GM18909 (cell line): ENCODE data around the gene REEP6.

ENCODE experiments used
- ATAC-seq: cut with Tn5 transposase; IDR thresholded peaks from one replicate; pipeline ENCODE4 v1.9.1; 2021; ENCODE audit warnings: mild to moderate bottlenecking; ENCODE audit not compliant: unreplicated experiment, poor library complexity

The REEP6 gene

GRCh38 chr19:1456121-1456900 is 34.7 kb upstream of the REEP6 start:
- no peak for ATAC-seq

DNA sequence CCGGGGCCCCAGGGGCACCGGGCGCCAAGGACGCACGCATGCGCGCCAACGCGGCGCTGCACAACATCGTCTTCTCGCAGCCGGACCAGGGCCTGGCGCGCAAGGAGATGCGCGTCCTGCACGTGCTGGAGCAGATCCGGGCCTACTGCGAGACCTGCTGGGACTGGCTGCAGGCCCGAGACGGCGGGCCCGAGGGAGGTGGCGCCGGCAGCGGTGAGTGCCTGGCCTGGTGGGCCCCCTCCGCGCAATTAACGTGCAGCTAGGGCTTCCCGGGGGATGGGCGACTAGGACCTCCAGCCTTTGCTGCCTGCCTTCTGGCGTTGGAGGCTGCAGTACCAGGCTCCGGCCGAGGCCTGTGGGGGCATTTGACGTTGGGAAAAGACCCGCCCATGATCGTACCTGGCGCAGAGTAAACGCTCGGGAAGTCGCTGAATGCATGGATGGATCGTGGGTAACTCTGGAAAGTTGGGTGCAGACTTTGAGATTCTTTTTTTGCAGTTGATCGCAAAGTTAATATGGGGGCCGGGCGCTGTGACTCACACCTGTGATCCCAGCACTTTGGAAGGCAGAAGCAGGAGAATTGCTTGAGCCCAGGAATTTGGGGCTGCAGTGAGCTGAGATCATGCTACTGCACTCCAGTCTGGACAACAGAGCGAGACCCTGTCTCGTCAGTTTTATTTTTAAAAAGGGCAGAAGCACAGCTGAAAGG is 33.8 kb upstream of the REEP6 start:
- no peak for ATAC-seq

GRCh38 chr19:1457892-1458291 is 33.1 kb upstream of the REEP6 start:
- no peak for ATAC-seq

DNA sequence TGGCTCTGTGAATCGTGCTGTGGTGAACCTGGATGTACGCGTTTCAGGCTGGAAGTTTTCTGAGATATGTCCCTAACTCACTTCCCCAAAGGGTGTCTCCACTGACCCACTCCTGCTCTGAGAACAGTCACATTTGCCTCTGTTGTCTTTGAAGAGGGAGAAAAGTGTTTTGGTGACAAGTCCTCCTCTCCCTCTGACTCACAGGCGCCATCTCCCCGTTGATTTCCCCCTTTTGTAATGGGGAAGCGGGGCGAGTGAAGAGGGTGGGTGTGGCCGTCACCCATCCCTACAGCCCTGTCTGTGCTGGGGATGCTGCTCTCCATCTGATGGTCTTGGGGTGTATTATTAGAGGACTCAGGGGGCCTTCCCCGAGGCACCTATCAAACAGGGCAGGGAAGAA is 31.5 kb upstream of the REEP6 start:
- no peak for ATAC-seq

- ATAC-seq: no peak
Observed at GRCh38 chr19:1460033-1460995, 30.7 kb upstream of the REEP6 start.

DNA sequence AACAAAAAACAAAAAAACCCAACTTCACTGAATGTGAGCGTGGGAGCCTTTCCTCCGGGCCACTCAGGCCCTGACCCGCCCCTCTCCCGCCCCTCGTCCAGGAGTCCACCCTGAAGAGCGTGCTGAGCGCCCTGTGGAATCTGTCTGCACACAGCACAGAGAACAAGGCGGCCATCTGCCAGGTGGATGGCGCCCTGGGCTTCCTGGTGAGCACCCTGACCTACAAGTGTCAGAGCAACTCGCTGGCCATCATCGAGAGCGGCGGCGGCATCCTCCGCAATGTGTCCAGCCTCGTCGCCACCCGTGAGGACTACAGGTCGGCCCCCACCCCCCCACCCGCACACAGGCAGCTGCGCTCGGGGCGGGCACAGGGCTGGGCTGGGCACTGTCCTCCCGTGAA is 29.1 kb upstream of the REEP6 start:
- no peak for ATAC-seq

DNA sequence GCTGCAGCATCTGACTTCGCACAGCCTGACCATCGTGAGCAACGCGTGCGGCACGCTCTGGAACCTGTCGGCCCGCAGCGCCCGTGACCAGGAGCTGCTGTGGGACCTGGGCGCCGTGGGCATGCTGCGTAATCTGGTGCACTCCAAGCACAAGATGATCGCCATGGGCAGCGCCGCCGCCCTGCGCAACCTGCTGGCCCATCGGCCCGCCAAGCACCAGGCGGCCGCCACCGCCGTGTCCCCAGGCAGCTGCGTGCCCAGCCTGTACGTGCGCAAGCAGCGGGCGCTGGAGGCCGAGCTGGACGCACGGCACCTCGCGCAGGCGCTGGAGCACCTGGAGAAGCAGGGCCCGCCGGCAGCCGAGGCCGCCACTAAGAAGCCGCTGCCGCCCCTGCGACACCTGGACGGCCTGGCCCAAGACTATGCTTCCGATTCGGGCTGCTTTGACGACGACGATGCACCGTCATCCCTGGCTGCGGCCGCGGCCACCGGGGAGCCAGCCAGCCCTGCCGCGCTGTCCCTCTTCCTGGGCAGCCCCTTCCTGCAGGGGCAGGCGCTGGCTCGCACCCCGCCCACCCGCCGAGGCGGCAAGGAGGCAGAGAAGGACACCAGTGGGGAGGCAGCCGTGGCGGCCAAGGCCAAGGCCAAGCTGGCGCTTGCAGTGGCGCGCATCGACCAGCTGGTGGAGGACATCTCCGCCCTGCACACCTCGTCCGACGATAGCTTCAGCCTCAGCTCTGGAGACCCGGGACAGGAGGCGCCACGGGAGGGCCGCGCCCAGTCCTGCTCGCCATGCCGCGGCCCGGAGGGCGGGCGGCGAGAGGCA is 25.6 kb upstream of the REEP6 start:
- ATAC-seq: no peak

GRCh38 chr19:1466018-1466460 is 24.9 kb upstream of the REEP6 start:
- no peak for ATAC-seq

DNA sequence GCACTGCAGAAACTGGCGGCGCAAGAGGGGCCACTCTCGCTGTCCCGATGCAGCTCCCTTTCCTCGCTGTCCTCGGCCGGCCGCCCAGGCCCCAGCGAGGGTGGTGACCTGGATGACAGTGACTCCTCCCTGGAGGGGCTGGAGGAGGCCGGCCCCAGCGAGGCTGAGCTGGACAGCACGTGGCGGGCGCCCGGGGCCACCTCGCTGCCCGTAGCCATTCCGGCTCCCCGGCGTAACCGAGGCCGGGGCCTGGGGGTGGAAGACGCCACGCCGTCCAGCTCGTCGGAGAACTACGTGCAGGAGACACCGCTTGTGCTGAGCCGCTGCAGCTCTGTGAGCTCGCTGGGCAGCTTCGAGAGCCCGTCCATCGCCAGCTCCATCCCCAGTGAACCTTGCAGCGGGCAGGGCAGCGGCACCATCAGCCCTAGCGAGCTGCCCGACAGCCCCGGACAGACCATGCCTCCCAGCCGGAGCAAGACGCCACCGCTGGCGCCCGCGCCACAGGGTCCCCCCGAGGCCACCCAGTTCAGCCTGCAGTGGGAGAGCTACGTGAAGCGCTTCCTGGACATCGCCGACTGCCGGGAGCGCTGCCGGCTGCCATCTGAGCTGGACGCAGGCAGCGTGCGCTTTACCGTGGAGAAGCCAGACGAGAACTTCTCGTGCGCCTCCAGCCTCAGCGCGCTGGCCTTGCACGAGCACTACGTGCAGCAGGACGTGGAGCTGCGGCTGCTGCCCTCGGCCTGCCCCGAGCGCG is 24.3 kb upstream of the REEP6 start:
- no peak for ATAC-seq

DNA sequence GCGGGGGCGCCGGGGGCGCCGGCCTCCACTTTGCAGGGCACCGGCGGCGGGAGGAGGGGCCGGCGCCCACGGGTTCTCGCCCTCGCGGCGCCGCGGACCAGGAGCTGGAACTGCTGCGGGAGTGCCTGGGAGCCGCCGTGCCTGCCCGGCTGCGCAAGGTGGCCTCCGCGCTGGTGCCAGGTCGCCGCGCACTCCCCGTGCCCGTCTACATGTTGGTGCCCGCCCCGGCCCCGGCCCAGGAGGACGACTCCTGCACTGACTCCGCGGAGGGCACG is 23.8 kb upstream of the REEP6 start:
- no peak for ATAC-seq

- ATAC-seq: no peak
Observed at GRCh38 chr19:1467490-1468273, 23.3 kb upstream of the REEP6 start.

DNA sequence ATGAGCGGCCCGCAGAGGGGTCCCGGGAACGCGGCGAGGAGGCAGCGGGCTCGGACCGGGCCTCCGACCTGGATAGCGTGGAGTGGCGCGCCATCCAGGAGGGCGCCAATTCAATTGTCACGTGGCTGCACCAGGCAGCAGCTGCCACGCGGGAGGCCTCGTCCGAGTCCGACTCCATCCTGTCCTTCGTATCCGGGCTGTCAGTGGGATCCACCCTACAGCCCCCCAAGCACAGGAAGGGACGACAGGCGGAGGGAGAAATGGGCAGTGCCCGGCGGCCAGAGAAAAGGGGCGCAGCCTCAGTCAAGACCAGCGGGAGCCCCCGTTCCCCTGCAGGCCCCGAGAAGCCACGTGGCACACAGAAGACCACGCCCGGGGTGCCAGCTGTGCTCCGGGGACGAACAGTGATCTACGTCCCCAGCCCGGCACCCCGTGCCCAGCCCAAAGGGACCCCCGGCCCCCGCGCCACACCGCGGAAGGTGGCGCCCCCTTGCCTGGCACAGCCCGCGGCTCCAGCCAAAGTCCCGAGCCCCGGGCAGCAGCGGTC is 22.6 kb upstream of the REEP6 start:
- no peak for ATAC-seq

DNA sequence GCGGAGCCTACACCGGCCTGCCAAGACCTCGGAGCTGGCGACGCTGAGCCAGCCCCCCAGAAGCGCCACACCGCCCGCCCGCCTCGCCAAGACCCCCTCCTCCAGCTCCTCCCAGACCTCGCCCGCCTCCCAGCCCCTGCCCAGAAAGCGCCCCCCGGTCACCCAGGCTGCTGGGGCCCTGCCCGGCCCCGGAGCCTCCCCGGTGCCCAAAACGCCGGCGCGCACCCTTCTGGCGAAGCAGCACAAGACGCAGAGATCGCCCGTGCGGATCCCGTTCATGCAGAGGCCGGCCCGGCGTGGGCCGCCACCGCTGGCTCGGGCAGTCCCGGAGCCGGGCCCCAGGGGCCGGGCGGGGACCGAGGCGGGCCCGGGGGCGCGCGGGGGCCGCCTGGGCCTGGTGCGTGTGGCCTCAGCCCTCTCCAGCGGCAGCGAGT is 22.1 kb upstream of the REEP6 start:
- no peak for ATAC-seq

DNA sequence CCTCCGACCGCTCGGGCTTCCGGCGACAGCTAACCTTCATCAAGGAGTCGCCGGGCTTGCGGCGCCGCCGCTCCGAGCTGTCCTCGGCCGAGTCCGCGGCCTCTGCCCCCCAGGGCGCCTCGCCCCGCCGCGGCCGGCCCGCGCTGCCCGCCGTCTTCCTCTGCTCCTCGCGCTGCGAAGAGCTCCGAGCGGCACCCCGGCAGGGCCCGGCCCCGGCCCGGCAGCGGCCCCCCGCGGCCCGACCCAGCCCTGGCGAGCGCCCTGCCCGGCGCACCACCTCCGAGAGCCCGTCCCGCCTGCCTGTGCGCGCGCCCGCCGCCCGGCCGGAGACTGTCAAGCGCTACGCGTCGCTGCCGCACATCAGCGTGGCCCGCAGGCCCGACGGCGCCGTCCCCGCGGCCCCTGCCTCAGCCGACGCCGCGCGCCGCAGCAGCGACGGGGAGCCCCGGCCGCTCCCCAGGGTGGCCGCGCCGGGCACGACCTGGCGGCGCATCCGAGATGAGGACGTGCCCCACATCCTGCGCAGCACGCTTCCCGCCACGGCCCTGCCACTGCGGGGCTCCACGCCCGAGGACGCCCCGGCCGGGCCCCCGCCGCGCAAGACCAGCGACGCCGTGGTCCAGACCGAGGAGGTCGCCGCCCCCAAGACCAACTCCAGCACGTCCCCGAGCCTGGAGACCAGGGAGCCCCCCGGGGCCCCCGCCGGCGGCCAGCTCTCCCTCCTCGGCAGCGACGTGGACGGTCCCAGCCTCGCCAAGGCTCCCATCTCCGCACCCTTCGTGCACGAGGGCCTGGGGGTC is 21.5 kb upstream of the REEP6 start:
- no peak for ATAC-seq

DNA sequence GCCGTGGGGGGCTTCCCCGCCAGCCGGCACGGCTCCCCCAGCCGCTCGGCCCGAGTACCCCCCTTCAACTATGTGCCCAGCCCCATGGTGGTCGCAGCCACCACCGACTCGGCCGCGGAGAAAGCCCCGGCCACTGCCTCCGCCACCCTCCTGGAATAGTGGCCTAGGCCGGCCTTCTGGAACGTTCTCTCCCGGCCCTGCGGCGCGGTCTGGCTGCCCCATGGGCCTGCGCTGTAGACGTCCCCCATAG is 21.0 kb upstream of the REEP6 start:
- no peak for ATAC-seq

GRCh38 chr19:1470305-1471009 is 20.5 kb upstream of the REEP6 start:
- no peak for ATAC-seq

- no peak for ATAC-seq
Observed at GRCh38 chr19:1471010-1471514, 19.9 kb upstream of the REEP6 start.
